HG03280 (cell line): ENCODE data around the gene CACNA1C.

ENCODE experiments used
- ATAC-seq: cut with Tn5 transposase; IDR thresholded peaks from one replicate; pipeline ENCODE4 v1.9.1; 2021; ENCODE audit warnings: mild to moderate bottlenecking, moderate library complexity; ENCODE audit not compliant: unreplicated experiment

Gene CACNA1C

DNA sequence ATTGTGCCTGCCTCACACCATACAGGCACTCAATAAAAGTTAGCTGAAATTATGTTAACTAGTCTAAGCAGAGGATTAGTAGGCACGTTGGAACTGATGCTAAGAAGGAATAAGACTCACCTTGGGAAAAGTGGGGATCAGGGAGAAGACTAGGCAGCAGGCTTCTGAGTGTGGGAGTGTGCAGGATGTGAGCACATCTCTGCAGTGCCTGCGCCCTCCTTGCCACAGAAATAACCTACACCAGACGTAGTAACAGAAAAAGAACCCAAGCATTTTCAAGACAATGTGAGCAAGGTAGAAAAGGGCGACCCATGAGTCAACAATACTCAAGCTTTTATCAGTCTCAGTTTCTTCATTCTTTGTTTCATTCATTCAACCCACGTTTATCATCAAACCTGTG, 113.9 kb downstream of the CACNA1C start:
- ATAC-seq, result no peak

DNA sequence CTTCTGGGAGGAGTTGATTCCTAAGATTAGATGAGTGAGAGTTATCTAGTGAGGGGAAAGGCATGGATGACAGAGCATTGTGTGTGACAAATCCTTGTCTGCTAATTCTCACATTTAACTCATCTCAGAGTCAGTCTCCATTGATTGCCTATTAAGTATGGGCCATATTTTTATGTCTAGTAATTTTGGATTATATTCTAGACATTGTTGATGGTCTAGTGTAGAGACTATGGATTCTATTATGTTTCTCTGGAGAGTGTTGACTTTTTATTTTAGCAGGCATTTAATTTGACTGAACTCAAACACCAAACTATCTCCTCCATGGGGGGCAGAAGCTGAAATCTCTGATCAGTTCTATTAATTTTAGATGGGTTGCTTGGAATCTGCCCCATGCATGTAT, 114.4 kb downstream of the CACNA1C start:
- no peak for ATAC-seq

DNA sequence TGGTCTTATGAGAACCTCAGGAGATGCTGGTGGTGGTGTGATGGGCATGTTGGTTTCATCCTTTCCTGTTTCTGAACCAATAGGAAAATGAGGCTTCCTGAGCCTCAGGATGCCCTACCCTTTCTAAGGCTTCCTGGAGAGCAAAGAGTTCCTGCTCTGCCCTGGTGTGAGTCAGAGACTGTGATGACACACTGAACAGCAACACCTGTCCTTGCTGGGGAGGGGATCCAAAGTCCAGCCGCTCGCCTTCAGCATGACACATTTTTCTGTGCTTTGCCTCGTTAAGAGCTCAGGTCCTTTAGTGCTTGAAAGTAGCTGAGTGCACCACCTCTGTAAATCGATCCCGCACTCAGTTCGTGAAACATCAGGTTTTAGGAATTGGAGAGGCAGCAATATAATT, 116.0 kb downstream of the CACNA1C start:
- no peak for ATAC-seq

DNA sequence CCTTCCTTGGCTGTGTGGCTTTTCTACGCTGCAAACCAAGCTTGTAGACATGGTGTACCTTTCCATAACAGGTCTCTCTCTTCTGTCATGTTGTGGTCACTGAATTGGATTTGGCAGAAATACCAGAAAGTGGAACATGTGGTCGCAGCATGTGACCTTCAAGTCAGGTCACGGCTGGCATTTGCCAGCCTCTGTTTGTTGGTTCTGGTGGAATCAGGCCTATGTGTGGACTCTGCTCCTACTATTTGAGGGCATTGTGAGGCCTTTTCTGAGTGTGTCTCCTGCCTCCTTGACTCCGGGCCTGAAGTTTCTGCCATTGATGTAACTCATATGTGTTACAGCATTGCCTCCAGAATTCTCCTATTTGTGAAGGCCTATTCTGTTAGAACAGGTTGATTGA, 116.7 kb downstream of the CACNA1C start:
- ATAC-seq, result no peak

DNA sequence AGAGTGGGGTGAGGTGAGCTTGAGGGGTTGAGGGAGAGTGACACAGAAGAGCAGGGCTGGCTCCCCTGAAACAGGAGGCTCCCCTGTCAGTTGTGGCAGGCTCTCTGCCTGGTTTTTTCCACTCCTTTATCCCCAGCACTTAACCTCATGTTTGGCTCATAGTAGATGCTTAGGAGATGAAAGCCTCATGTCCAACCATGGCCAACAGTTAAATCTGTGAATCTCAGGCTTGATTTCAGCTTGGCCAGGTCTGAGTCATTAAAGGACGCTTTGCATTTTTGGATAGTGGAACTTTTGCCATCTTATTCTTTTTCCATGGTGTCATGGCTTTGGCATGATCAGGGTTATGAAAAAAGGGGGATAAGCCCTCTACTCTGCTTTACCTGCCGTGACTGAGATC, 117.2 kb downstream of the CACNA1C start:
- no peak for ATAC-seq

DNA sequence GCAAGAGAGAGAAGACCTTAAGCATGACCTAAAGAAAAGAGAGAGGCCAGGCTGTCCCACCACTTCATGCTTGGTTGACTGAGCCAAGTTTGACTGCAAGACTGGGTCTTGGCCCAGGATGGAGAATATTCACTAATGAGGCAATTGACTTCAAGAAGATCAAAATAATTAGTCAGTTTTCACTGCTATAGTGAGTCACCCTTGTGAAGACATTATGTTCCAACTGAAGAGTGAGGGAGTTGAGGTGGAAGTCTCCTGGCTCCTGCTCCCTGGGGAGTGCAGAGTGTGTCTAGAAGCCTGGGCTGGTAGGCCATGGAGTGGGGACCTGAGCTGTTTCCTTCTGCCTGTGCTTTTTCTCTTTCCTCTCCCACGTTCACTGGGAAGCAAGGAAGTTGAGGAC, 117.6 kb downstream of the CACNA1C start:
- ATAC-seq, result no peak

DNA sequence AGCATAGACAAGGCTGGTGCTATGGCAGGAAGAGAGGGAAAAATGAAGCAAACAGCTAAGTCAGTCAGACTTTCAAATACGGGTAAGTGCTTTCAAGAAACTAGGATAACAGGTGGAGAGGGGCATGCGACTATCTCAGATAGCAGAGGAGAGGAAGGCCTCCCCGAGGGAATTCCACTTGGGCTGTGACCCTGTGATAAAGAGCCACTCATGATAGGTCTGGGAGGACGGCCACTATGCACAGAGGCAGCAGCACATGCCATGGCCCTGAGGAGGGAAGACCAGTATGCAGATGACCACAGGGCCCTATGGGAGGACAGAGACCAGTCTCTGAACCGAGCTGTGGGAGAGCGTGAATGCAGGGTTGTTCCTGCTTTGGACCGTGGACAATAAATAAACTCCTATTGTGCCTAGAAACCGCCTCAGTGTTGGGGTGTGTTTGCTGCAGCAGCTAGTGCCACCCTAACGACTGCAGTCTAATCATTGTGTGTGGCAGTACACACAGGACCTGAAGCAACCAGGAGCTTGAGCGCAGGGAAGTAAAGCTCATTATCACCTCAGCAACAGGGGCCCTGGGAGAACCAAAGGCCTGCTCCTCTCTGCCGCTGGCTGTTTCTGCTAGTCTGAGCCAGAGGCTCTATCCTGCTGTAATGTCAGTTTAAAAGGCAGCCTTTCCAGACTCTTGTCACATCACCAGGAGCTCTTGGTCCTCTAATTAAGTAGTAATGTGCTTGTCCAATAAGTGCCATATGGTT, 119.1 kb downstream of the CACNA1C start:
- no peak for ATAC-seq

DNA sequence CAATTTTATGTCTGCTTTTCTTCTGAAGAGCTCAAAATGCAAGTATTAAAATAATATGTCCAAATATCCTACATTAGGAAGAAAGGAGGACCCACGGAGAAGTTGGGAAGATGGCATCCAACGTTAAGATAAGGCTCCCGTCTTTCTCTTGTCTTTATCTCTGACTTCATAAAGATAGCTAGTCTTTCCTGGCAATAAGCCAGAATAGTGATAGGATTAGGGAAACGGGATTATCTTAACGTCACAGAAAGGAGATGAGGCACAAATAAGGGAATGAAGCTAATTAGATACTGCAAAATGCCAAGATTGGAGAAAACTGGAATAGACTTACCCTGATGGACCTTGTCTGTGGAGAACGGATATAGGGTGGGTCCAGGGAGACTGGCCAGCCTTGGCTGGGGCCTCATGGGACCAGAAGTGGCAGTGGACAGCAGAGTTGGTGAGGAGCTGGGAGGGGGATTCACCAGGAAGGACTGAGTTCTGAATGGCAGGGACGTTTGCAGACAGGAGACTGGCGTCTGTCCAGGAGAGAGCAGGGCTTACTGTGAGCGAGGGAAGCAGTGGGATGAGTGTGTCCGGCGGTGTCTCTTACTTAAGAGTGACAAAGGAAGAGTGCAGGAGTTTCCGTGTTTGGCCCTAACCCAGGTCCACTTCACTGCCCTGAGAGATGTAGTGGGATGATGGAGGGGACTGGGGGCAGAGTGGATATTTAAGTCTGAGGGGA, 119.9 kb downstream of the CACNA1C start:
- no peak for ATAC-seq

DNA sequence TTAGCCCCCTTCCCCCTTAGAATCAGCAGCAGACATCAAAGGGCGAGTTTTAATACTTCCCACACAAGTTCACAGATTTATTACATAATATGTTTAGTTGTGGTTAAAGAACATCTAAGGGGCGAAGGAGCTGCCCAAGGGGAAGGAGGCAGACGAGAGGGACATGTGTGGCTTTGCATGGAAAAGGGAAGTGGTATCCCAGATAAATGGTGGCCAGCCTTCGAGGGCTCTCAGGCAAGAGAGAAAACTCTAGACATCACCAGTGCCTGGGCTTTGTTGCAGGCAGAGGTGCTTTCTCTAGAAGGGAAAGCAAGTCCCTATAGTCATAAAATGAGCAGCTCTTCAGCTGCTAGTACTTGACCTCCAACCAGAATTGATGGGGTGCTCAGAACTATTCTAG, 121.2 kb downstream of the CACNA1C start:
- no peak for ATAC-seq

DNA sequence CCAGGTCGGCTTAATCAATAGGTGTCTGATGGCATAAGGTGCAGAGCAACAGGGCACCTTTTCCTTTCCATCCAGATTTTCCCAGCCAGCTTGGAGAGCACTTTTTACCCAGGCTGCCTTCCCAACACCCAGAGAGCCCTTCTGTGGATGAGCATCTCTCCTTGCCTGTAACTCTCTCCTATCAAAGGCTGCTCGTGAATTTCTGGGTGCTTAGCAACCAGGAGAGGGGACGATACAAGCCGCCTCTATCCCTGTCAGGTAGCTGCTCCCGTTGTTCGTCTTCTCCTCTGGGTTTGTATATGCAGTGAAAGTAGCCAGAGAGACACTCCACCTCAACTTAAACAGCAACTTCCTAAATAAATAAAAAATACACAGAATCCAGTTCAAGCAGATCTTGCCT, 124.2 kb downstream of the CACNA1C start:
- ATAC-seq, result no peak

DNA sequence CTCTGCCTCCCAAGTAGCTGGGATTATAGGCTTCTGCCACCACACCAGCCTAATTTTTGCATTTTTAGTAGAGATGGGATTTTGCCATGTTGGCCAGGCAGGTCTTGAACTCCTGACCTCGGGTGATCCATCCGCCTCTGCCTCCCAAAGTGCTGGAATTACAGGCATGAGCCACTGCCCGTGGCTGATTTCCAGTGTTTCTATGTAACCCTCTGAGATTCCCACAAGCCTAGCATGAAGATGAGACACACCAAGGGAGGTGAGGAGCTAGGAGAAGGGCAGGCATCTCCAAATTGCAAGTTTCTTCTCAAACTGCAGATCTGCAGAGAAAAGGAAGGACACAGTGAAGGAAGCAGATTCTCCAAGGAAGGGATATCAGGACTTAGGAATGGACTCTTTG, 125.0 kb downstream of the CACNA1C start:
- no peak for ATAC-seq

DNA sequence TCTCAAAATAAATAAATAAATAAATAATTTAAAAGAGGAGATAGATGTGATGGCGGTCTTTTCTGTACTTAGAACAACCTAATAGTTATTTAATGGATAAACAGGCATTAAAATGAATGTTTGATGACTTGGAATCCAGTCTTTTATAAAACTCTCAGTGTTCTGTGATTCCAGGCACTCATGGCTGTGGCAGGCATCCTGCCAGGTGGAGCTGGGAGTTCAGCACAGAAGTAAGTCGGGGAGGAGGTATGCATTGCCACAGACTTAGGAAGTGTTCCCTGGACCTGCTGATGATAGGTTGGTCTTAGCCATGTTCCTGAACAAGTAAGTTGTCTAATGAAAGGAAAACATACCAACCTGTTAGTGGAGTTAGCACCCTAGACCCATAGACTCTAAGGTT, 126.3 kb downstream of the CACNA1C start:
- ATAC-seq, result no peak

DNA sequence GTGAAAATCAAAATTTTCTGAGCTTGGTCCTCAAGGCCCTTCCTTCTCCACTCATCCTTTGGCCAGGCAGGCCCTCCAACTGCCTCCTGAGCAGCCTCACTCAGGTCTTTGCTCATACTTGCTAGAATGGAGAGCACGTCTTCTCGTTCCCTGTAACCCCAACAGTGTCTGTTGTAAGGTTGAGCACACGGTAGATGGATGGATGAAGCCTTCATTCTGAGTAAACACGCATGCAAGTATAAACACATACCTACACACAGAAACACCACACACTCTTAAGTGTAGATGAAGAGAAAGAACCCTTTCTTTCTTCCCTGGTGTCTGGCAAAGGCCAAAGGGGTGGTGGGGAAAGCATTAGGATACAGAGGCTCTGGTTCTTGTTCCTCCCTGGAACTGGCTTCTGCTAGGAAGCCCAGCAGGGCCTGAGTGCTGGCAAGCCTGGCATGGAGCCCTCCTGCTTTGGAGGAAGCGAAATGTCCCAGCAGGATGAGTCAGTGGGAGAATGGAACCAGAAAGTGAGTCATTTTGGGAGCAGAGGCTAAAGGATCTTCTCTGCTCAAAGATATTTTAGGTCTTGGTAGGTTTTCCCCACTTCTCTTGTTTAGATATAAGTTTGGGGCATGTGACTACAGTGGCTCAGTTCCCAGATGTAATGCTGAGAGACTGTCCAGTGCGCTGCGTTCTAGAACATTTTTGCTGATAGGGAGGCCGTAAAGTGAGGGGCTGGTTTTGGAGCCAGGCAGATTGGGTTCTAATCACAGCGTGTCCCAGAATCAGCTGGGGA, 127.4 kb downstream of the CACNA1C start:
- no peak for ATAC-seq

DNA sequence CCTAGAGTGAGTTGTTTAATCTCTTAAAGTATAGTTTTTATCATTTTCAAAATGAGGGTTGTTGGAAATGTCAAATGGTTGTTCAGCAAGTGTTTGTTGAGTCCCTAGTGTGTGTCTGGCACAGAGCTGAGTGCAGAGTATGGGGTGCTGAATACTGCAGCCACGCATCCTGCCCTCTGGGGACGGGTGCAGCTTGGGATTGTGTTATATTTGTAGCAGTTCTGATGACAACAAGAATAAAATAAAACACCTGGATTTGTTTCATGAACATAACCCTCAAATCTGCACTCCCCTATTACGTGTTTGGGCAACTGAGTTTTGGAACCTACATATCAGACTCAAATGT, 127.9 kb downstream of the CACNA1C start:
- no peak for ATAC-seq

DNA sequence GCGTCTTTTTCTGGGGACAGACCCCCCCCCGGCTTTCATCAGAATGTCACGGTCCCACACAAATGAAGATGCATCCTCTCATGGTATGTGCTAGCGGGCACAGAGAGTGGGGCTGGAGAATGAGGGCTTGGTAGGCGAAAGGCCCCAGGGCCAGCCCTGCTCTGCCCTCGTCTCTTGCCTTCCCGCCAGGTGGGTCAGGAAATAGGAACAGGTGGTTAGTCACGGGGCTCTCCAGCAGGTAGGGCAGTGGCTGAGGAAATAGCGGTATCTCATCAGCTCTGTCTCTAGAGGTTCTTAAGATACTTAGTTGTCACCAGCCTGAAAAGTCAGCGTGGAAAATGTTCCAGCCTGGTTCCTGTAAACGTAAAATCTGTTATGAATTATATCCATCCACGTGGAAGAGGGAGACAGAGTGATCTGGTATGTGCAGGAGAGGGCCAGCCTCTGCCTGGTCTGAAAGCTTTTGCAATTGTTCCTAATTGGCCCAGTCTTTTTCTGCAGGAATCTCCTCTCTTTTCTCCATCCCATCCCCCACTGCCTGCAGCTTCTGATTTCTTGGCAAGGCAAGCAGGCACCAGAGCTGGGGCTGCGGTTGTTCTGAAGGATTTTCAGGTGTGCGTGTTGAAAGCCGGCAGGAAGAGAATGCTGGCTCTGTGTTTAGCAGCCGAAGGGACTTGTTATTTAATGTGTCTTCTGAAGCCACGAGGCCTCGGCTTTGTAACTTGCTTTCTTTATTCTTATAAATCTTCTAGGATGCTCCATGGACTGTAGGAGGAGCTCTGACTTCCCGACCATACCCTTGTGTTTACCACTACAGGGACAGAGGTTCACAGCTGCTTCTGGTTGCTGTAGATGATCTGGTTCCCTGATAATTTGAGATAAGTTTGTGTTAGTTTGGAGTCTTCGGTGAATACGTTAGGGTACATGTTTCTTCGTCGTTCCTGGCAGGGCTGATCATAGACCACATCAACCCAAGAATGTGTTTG, 131.1 kb downstream of the CACNA1C start:
- ATAC-seq, result no peak

DNA sequence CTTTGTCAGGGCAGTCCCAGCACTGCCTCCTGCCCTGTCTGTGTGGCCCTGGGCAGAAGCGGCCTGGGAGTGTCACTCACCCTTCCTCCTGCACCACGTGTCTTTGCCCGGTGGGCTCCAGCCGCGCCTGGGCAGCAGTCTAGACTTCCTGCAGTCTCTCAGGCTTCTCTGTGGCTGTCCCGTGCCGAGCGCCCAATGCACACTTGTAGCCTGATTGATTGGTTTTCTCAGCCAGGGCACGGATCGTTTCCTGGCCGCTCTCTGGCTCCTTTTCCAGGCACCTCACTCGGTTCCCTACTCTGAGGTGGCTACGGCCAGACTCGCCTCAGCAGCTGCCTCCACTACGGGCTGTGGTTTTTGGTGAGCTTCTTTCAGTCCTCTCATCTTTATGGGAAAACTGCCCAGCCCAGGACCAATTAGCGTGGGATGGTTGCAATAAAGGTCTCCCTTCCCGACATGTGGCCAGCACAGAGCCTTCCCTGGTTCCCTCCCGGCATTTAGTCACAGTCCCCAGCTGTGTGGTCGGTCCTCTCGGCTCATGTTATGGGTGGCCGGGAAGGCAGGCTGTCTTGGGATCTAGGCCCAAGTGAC, 133.1 kb downstream of the CACNA1C start:
- ATAC-seq, result no peak

DNA sequence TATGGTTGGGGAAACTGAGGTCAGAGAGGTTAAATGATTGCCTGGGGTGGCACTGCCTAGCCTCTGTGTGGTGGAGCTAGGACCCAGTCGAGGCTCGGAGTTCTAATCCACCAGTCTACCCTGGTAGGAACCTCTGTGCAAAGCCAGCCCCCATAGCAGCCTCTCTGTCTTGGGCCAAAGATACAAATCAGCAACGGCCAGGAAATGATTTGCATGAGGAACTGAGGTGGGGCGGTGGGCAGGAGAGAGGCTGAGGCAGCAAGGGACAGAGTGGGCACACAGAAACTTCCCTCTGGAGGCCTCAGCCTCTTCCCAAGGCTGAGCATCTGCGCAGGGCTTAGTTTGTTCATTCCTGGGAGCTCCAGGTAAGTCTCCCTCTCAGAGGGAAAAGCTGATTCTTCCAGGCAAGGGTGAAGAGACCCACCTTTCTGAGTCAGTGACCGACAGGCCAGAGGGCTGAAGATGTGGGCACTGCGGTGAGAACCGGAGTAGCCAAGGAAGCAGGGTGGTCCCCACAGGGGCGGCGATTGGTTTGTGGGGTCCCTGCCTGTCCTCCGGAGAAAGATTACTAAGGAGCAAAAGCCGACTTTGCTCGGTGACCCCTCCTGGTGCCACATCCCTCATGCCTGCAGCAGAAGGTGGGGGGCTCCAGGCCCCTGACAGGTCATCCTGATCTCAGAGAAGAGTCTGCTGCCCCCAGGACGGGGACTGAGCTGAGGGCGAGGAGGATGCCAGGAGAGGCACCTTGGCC, 134.6 kb downstream of the CACNA1C start:
- ATAC-seq, result no peak

DNA sequence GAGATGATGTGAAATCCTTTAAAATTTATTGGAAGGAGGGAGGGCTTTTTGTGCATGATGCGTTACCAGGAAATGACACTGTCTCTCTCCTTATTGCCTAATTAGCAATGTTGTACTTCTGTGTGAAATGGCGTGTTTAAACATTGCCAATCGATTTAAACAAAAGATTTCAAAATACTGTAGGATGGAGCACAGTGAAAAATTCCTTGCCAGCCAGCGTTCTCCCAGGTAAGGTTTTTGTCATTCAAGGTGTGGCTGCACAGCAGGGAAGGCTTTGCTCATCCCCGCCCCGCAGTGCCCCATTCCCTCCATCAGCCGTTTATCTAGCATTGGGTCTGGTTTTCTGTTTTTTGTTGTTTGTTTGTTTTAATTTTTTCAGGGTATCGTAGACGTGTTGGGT, 137.3 kb downstream of the CACNA1C start:
- no peak for ATAC-seq

DNA sequence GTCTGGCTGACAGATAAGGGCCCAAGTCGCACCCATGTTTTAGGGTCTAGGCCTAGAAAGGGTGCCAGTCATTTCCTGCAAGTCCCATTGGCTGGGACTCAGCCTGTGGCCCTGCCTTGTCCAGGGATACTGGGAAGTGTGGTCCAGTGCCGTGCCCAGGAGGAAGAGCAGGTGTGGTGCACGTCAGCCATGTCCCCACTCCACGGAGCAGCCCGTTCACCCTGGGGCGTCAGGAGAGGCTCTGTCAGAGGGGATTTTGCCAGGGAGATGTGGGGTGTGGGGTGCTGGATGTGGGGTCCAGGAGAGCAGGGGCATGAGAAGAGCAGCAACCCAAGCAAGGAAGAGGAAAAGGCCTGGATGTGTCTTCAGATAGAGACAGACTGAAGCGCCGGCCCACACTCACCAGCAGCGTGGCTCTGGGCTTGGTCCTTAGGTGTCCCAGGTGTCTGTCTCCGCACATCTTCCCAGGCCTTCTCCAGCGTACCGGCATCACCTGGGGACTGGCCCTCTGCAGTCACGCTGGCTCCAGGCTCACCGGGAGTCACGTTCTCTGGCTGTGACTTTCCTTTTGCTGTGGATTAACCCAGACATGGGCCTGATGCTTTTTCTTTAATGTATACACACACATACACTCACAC, 138.2 kb downstream of the CACNA1C start:
- ATAC-seq, result no peak
